22Rv1 (cell line): Measurements from ENCODE around the gene CAMK2D.

Experiments used
- H3K27ac ChIP-seq: fragments of 450-650 bp; 2 replicates; pipeline ENCODE4 v1.5.1; 2017
- ZFX ChIP-seq: fragments of 450-650 bp; IDR thresholded peaks from 2 replicates; pipeline ENCODE4 v1.6.1; 2017; ENCODE audit warnings: antibody characterized with exemption, borderline replicate concordance
- TF ChIP-seq, protein P1 (sequence below): fragments of 450-650 bp; IDR thresholded peaks from 2 replicates; pipeline ENCODE4 v1.5.1; 2017; ENCODE audit warnings: mild to moderate bottlenecking

CAMK2D gene

DNA sequence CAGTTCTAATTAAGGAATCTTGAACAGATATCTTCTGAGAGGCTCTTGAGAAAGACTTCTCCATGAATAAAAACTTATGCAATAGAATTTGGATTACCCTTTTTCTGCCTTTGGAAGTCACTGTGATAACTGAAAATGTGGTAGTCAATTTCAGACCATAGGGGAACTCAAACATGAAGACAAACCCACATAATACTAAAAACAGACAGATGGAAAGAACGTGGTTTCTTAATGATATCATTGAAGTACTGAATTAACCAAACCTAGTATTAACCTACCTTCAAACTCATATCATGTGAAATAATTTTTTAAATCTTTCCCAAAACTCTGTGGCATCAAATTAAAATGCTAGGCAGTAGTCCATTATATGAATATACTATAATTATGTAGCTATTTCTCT lies 153.5 kb downstream of the CAMK2D start:
- H3K27ac ChIP-seq, result no peak overlapping the region
- no peak for TF ChIP-seq ZFX
- TF ChIP-seq, protein P1, sequence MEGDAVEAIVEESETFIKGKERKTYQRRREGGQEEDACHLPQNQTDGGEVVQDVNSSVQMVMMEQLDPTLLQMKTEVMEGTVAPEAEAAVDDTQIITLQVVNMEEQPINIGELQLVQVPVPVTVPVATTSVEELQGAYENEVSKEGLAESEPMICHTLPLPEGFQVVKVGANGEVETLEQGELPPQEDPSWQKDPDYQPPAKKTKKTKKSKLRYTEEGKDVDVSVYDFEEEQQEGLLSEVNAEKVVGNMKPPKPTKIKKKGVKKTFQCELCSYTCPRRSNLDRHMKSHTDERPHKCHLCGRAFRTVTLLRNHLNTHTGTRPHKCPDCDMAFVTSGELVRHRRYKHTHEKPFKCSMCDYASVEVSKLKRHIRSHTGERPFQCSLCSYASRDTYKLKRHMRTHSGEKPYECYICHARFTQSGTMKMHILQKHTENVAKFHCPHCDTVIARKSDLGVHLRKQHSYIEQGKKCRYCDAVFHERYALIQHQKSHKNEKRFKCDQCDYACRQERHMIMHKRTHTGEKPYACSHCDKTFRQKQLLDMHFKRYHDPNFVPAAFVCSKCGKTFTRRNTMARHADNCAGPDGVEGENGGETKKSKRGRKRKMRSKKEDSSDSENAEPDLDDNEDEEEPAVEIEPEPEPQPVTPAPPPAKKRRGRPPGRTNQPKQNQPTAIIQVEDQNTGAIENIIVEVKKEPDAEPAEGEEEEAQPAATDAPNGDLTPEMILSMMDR, result no peak

DNA sequence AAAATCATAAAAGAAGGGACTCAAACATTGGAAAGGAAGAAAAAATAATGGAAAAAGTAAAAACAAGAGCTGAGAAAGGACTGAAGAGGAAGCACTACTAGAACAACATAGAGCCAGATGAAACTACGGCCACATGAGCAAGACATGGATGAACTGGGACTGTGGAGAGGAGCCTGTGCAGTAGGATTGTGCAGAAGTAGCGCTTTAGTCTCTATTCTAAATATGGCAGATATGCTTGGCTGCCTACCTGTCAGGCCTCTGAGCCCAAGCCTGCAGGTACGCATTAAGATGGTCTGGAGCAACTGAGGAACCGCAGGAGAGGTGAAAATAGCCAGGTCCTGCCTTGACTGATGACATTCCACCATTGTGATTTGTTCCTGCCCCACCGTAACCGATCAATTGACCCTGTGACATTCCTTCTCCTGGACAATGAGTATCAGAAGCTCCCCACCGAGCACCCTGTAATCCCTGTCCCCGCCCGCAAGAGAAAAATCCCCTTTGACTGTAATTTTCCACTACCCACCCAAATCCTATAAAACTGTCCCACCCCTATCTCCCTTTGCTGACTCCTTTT lies 154.3 kb downstream of the CAMK2D start:
- TF ChIP-seq ZFX, result no peak
- TF ChIP-seq, protein P1, result no peak
- peak overlapping the region; percentile 10; the same call in 1 of the 2 replicates for H3K27ac ChIP-seq

DNA sequence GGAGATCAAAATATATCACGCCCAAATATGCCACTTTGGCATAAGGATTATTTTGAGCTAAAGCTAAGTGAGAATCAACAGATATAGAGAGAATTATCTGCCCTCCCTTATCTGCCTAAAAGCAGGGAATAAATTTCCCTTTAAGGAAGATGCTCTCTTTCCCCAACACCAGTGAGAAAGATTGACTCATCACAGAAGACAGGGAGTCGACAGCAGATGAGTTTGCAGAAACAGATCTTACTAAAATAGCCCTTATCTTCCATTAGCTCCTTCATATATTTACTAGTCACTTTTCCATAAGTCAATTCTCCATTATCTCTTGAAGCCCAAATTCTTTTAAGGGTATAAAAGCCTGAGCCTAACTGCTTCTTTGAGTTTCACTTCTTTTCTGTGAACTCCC lies 156.6 kb downstream of the CAMK2D start:
- H3K27ac ChIP-seq, result peak overlapping the region; percentile 1; the same call in 1 of the 2 replicates
- TF ChIP-seq ZFX, result no peak
- TF ChIP-seq, protein P1, result no peak

GRCh38 chr4:113603911-113604310 lies 157.6 kb downstream of the CAMK2D start:
- no peak overlapping the region for H3K27ac ChIP-seq
- TF ChIP-seq ZFX, result no peak
- TF ChIP-seq, protein P1, result no peak

- no peak overlapping the region for H3K27ac ChIP-seq
- TF ChIP-seq ZFX, result no peak
- TF ChIP-seq, protein P1, result no peak
Measured at GRCh38 chr4:113602646-113603228, 158.8 kb downstream of the CAMK2D start.

DNA sequence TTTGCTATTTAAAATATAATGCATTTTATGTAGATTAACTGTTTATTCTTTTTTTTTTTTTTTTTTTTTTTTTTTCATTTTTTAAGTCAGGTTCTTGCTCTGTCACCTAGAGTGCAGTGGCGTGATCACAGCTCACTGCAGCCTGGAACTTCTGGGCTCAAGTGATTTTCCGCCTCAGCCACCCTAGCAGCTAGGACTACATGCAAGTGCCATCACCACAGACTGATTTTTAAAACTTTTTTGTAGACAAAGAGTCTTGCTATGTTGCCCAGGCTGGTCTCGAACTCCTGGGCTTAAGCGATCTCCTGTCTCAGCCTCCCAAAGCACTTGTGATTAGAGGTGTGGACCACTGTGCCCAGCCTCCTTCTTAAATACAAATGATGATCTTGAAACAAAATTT lies 159.9 kb downstream of the CAMK2D start:
- TF ChIP-seq ZFX, result no peak
- TF ChIP-seq, protein P1, result no peak
- no peak overlapping the region for H3K27ac ChIP-seq

DNA sequence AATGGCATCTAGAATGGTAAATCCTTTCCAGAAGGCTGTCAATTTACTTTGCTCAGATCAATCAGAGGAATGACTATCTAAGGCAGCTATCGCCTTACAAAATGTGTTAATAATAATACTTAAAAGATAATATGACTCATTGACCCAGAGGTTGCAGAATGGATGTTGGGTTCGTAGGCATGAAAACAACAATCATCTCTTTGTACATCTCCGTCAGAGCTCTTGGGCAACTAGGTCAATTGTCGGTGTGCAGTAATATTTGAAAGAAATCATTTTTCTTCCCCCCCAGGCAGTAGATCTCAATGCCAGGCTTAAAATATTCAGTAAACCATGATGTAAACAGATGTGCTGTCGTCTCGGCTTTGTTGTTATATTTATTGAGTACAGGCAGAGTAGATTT lies 165.1 kb downstream of the CAMK2D start:
- TF ChIP-seq ZFX, result no peak
- TF ChIP-seq, protein P1, result no peak
- no peak overlapping the region for H3K27ac ChIP-seq
